ENCODE data around the gene MYBPC3.
"Not testable (repeated sequence)": the region's sequence is repeated elsewhere in the genome, so short reads cannot be mapped to it uniquely, and the experiment has no call there.

MYBPC3 gene

GRCh38 chr11:47338396-47339241 lies 13.9 kb downstream of the MYBPC3 start:
- no peak for DNase-seq (ENCODE audit: low spot score)

GRCh38 chr11:47337229-47337924 lies 15.1 kb downstream of the MYBPC3 start:
- DNase-seq (ENCODE audit: low spot score): peak; percentile 86

GRCh38 chr11:47336595-47336994 lies 15.9 kb downstream of the MYBPC3 start:
- no peak for DNase-seq (ENCODE audit: low spot score)

- DNase-seq (ENCODE audit: low spot score): no peak
Measured at GRCh38 chr11:47335733-47336132, 16.8 kb downstream of the MYBPC3 start.

- DNase-seq (ENCODE audit: low spot score): not testable (repeated sequence)
Measured at GRCh38 chr11:47334699-47335411, 17.6 kb downstream of the MYBPC3 start.

- DNase-seq (ENCODE audit: low spot score): no peak
Measured at GRCh38 chr11:47333886-47334443, 18.5 kb downstream of the MYBPC3 start.

GRCh38 chr11:47333526-47333845 lies 19.0 kb downstream of the MYBPC3 start:
- no peak for DNase-seq (ENCODE audit: low spot score)

- DNase-seq (ENCODE audit: low spot score): no peak
Measured at GRCh38 chr11:47332791-47333525, 19.5 kb downstream of the MYBPC3 start.

- no peak for DNase-seq (ENCODE audit: low spot score)
Measured at GRCh38 chr11:47332303-47332711, 20.2 kb downstream of the MYBPC3 start.

GRCh38 chr11:47331454-47332302 lies 20.8 kb downstream of the MYBPC3 start:
- DNase-seq (ENCODE audit: low spot score): no peak

- DNase-seq (ENCODE audit: low spot score): no peak
Measured at GRCh38 chr11:47329987-47330931, 22.2 kb downstream of the MYBPC3 start.

- DNase-seq (ENCODE audit: low spot score): no peak
Measured at GRCh38 chr11:47329431-47329986, 23.0 kb downstream of the MYBPC3 start.

GRCh38 chr11:47328449-47329390 lies 23.8 kb downstream of the MYBPC3 start:
- no peak for DNase-seq (ENCODE audit: low spot score)

GRCh38 chr11:47327949-47328348 lies 24.6 kb downstream of the MYBPC3 start:
- DNase-seq (ENCODE audit: low spot score): no peak

- DNase-seq (ENCODE audit: low spot score): no peak
Measured at GRCh38 chr11:47327025-47327424, 25.5 kb downstream of the MYBPC3 start.

- DNase-seq (ENCODE audit: low spot score): no peak
Measured at GRCh38 chr11:47326198-47326597, 26.3 kb downstream of the MYBPC3 start.

GRCh38 chr11:47325271-47326041 lies 27.0 kb downstream of the MYBPC3 start:
- DNase-seq (ENCODE audit: low spot score): no peak
